ENCODE results near the gene UTP15.

DNA sequence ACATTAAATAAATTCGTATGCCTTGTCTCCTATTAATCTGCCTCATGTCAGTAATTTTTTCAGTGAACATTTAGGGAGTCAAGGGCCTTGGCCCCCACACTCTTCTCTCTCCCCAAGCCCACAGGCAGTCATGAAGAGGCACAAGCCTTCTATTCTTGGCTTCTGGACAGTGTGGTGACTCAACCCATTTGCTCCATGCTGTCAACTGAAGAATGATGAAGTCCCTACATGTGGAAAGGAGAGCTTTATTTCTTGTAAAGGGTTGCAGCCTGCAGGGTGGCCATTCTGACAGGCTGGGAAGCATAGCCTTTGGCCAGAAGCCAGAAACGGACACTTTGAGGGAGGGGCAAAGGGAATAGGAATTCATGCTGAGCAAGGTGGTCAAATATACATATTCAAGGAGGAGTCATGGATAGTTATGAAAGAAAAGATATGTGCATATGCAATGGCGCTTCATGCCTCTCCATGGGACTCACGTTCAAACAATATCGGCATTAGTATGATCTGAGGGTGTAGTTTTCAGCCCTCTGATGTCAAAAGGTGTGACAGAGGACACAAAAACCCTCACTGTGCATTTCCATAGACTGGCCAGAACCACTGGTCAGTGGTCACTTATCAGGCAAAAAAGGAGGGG, 31.4 kb upstream of the UTP15 start:
- TF ChIP-seq ZNF263 (CRISPR knock-in tag; IDR thresholded peaks at IDR 0.05; ENCODE audit: low read depth) (no peak), JUN (CRISPR knock-in tag; IDR thresholded peaks at IDR 0.05) (no peak)
- TF ChIP-seq, protein P1, sequence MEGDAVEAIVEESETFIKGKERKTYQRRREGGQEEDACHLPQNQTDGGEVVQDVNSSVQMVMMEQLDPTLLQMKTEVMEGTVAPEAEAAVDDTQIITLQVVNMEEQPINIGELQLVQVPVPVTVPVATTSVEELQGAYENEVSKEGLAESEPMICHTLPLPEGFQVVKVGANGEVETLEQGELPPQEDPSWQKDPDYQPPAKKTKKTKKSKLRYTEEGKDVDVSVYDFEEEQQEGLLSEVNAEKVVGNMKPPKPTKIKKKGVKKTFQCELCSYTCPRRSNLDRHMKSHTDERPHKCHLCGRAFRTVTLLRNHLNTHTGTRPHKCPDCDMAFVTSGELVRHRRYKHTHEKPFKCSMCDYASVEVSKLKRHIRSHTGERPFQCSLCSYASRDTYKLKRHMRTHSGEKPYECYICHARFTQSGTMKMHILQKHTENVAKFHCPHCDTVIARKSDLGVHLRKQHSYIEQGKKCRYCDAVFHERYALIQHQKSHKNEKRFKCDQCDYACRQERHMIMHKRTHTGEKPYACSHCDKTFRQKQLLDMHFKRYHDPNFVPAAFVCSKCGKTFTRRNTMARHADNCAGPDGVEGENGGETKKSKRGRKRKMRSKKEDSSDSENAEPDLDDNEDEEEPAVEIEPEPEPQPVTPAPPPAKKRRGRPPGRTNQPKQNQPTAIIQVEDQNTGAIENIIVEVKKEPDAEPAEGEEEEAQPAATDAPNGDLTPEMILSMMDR (IDR thresholded peaks at IDR 0.05) = no peak
- TF ChIP-seq, protein P2, sequence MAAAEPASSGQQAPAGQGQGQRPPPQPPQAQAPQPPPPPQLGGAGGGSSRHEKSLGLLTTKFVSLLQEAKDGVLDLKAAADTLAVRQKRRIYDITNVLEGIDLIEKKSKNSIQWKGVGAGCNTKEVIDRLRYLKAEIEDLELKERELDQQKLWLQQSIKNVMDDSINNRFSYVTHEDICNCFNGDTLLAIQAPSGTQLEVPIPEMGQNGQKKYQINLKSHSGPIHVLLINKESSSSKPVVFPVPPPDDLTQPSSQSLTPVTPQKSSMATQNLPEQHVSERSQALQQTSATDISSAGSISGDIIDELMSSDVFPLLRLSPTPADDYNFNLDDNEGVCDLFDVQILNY (CRISPR knock-in tag; IDR thresholded peaks at IDR 0.05) = no peak
- TF ChIP-seq, protein P3, sequence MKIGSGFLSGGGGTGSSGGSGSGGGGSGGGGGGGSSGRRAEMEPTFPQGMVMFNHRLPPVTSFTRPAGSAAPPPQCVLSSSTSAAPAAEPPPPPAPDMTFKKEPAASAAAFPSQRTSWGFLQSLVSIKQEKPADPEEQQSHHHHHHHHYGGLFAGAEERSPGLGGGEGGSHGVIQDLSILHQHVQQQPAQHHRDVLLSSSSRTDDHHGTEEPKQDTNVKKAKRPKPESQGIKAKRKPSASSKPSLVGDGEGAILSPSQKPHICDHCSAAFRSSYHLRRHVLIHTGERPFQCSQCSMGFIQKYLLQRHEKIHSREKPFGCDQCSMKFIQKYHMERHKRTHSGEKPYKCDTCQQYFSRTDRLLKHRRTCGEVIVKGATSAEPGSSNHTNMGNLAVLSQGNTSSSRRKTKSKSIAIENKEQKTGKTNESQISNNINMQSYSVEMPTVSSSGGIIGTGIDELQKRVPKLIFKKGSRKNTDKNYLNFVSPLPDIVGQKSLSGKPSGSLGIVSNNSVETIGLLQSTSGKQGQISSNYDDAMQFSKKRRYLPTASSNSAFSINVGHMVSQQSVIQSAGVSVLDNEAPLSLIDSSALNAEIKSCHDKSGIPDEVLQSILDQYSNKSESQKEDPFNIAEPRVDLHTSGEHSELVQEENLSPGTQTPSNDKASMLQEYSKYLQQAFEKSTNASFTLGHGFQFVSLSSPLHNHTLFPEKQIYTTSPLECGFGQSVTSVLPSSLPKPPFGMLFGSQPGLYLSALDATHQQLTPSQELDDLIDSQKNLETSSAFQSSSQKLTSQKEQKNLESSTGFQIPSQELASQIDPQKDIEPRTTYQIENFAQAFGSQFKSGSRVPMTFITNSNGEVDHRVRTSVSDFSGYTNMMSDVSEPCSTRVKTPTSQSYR (CRISPR knock-in tag; IDR thresholded peaks at IDR 0.05) = no peak
